CD14-positive monocyte (primary cell): ENCODE results near the gene EGFL8. TPM values are rescaled to one million over a fixed set of nuclear protein-coding genes. Genes with fewer than 3 reads are reported as not detected.

Source experiments
- DNase-seq, 3 donors: peaks; one replicate each; pipeline ENCODE4 v3.0.0-alpha.2; 2011 to 2022
- H2AFZ ChIP-seq: 2 replicates; pipeline ENCODE4 v1.6.0; 2012; ENCODE audit warnings: mild to moderate bottlenecking, low read depth, low read length, inconsistent platforms; ENCODE audit not compliant: insufficient read depth, poor library complexity, severe bottlenecking
- H3K27ac ChIP-seq, 2 donors: 1 replicate in 1 of 2; 2 replicates in 1 of 2; pipeline ENCODE4 v1.5.1; 2012 to 2013; ENCODE audit warnings: low read length in 2 of 2, control low read depth in 1 of 2, inconsistent platforms in 1 of 2, low read depth in 1 of 2, mild to moderate bottlenecking in 1 of 2
- H3K27me3 ChIP-seq, 2 donors: one replicate each; pipeline versions ENCODE4 v1.6.0 to v1.6.1; 2011 to 2013; ENCODE audit warnings: low read length in 2 of 2; ENCODE audit not compliant: control insufficient read depth in 2 of 2, insufficient read depth in 2 of 2
- H3K36me3 ChIP-seq, 2 donors: replicated peaks in 1 of 2; 1 replicate in 1 of 2; 2 replicates in 1 of 2; pipeline versions ENCODE4 v1.5.1 to v1.6.1; 2012 to 2013; ENCODE audit warnings: low read length in 2 of 2, control low read depth in 1 of 2, inconsistent platforms in 1 of 2, mild to moderate bottlenecking in 1 of 2; ENCODE audit not compliant: insufficient read depth in 2 of 2, control insufficient read depth in 1 of 2
- H3K4me1 ChIP-seq, 2 donors: 1 replicate in 1 of 2; 2 replicates in 1 of 2; pipeline versions ENCODE4 v1.5.1 to v1.6.1; 2012 to 2013; ENCODE audit warnings: low read length in 2 of 2, control low read depth in 1 of 2, inconsistent platforms in 1 of 2, mild to moderate bottlenecking in 1 of 2, moderate library complexity in 1 of 2; ENCODE audit not compliant: insufficient read depth in 2 of 2, control insufficient read depth in 1 of 2
- H3K4me2 ChIP-seq: replicated peaks from 2 replicates; pipeline ENCODE3; 2012; ENCODE audit warnings: low read length, moderate library complexity, mild to moderate bottlenecking; ENCODE audit not compliant: poor library complexity, severe bottlenecking; ENCODE audit errors: extremely low read depth
- H3K4me3 ChIP-seq, 3 experiments: fragments of 200-600 bp in 1 of 3; sonication (generic) in 1 of 3; replicated peaks in 1 of 3; 1 replicate in 2 of 3; 2 replicates in 1 of 3; pipeline ENCODE4 v1.5.1; 2011 to 2013; ENCODE audit warnings: low read length in 3 of 3, mild to moderate bottlenecking in 3 of 3, control low read depth in 2 of 3, low read depth in 2 of 3, inconsistent platforms in 1 of 3, moderate library complexity in 1 of 3
- H3K79me2 ChIP-seq: 2 replicates; pipeline ENCODE4 v1.6.0; 2012; ENCODE audit warnings: mild to moderate bottlenecking, control low read depth, inconsistent platforms, low read length, moderate library complexity; ENCODE audit not compliant: insufficient read depth
- H3K9ac ChIP-seq: 2 replicates; pipeline ENCODE4 v1.6.0; 2017; ENCODE audit warnings: low read length, mild to moderate bottlenecking; ENCODE audit not compliant: insufficient read depth, poor library complexity, severe bottlenecking
- H3K9me3 ChIP-seq, 2 donors: replicated peaks in 1 of 2; 1 replicate in 1 of 2; 2 replicates in 1 of 2; pipeline versions ENCODE4 v1.5.1 to v1.6.1; 2012 to 2013; ENCODE audit warnings: low read length in 2 of 2, control low read depth in 1 of 2; ENCODE audit not compliant: control insufficient read depth in 1 of 2, insufficient read depth in 1 of 2
- H4K20me1 ChIP-seq: 2 replicates; pipeline ENCODE4 v1.6.0; 2012; ENCODE audit warnings: mild to moderate bottlenecking, low read length, control low read depth, moderate library complexity; ENCODE audit not compliant: insufficient read depth
- H3K27ac Mint-ChIP-seq, 7 donors: one replicate each; pipeline ENCODE4 v1.8.0; 2020; ENCODE audit warnings: mild to moderate bottlenecking in 7 of 7, mixed read lengths in 7 of 7, moderate library complexity in 6 of 7, inconsistent platforms in 2 of 7
- H3K27me3 Mint-ChIP-seq, 3 donors: one replicate each; pipeline ENCODE4 v1.8.0; 2021 to 2022; ENCODE audit warnings: low read depth in 3 of 3, mild to moderate bottlenecking in 3 of 3, mixed read lengths in 3 of 3, moderate library complexity in 3 of 3, inconsistent platforms in 1 of 3
- H3K36me3 Mint-ChIP-seq, 2 donors: one replicate each; pipeline ENCODE4 v1.8.0; 2020; ENCODE audit warnings: mixed read lengths in 2 of 2, inconsistent platforms in 1 of 2, mild to moderate bottlenecking in 1 of 2
- H3K4me1 Mint-ChIP-seq: one replicate; pipeline ENCODE4 v1.8.0; 2020; ENCODE audit warnings: mild to moderate bottlenecking, mixed read lengths
- H3K4me3 Mint-ChIP-seq, 2 donors: one replicate each; pipeline ENCODE4 v1.8.0; 2020; ENCODE audit warnings: mild to moderate bottlenecking in 2 of 2, mixed read lengths in 2 of 2, moderate library complexity in 1 of 2
- H3K9me3 Mint-ChIP-seq, 7 donors: one replicate each; pipeline ENCODE4 v1.8.0; 2020 to 2022; ENCODE audit warnings: mixed read lengths in 7 of 7, mild to moderate bottlenecking in 6 of 7, moderate library complexity in 6 of 7, inconsistent platforms in 2 of 7
- CTCF ChIP-seq: fragments of 200-600 bp; IDR thresholded peaks from one replicate; pipeline ENCODE4 v1.8.0; 2022; ENCODE audit warnings: antibody characterized with exemption, mild to moderate bottlenecking
- WGBS: methylation state at CpG from one replicate; pipeline ENCODE4 v1.1.5; 2013; ENCODE audit warnings: missing lambda C conversion rate; ENCODE audit not compliant: insufficient coverage; 5-methylcytosine and 5-hydroxymethylcytosine counted together
- intact Hi-C, 2 donors: fragments of 100-400 bp; cut with micrococcal nuclease; formaldehyde crosslinking; loops; one replicate each; pipeline versions ENCODE4 v1.15.0 to v1.15.1; 2023
- polyA plus RNA-seq, 3 donors: library from polyadenylated mRNA; depleted of rRNA in 1 of 3; unstranded in 2 of 3; stranded (reverse) in 1 of 3; fragments of 300-500 nt in 2 of 3; fragments of >200 nt in 1 of 3; fragmentation: Illumina TruSeq in 2 of 3; gene quantifications; 1 replicate in 2 of 3; 2 replicates in 1 of 3; pipeline ENCODE4 v1.2.3, GENCODE V29; 2012 to 2021

EGFL8 gene
- polyA plus RNA-seq, 3 donors = 0.22 to 1.8 TPM; not detected in 1

DNA sequence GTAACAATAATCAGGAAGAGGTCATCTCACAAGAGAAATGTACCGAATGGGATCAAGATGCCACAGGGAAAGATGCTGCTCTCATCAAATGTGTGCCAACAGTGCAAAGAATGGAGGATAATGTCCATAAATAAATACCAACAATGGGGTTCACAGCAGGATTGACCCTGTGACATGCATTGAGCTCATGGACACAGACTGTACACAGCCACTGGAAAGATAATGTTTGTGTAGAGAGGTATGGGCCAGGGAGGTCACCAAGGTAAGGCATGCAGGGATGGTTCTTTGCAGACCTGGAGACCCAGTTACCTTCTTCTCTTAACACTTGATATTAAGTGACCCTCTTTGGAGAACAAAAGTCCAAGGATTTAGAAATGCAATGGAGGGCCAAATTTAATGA is 10.0 kb downstream of the EGFL8 start:
- Histone ChIP-seq H2AFZ (no peak overlapping the region), H3K27ac (no peak overlapping the region), H4K20me1 (no peaks in the 10 kb centered on the region), H3K36me3 (peaks cover 18 to 20% of the 10 kb centered on the region in 2 donors), H3K9me3 (no peaks in the 10 kb centered on the region), H3K9ac (no peak overlapping the region), H3K27me3 (no peaks in the 10 kb centered on the region), H3K4me1 (peaks cover 42 to 53% of the 10 kb centered on the region in 2 donors), H3K4me3 (no peak overlapping the region), H3K79me2 (peaks cover 36% of the 10 kb centered on the region), H3K4me2 (no peak overlapping the region)
- H3K4me3 Mint-ChIP-seq = no peak overlapping the region
- WGBS = no CpG with 5 or more reads among the region's 1 CpG
- no peak for TF ChIP-seq CTCF
- no peak overlapping the region for H3K27ac Mint-ChIP-seq
- intact Hi-C loops = loop anchor here in 1 of 2 donors (2.0 kb wide), 1 partner anchor 20 kb away; the partner anchor contains the start of gene PPT2
- H3K27me3 Mint-ChIP-seq = peaks cover 0 to 2% (median 1%) of the 10 kb centered on the region in 3 donors
- no peak for DNase-seq
- H3K9me3 Mint-ChIP-seq = no peaks in the 10 kb centered on the region
- peaks cover 54% of the 10 kb centered on the region for H3K4me1 Mint-ChIP-seq
- peaks cover 20% of the 10 kb centered on the region in 2 donors for H3K36me3 Mint-ChIP-seq

DNA sequence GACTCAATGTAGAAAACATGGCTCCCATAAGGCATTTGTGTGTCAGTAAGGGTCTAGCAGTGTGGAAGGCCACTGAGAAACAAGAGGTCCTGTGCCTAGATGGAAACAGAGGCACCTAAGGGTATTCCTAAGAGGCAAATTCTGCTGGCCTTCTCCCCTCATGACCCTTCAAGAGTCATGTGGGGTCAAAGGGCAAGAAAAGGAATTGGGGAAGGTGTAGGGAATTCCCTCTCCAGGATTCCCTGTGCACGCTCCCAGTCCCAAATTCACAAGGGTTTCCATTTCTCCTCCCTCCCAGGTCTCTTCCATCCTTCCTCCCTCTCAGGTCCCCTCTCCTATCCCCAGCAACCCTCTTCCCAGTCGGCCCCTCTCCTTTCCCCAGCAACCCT is 10.9 kb downstream of the EGFL8 start:
- no peaks in the 10 kb centered on the region for H3K27me3 ChIP-seq
- H4K20me1 ChIP-seq = no peaks in the 10 kb centered on the region
- H3K36me3 Mint-ChIP-seq = peaks cover 14 to 16% of the 10 kb centered on the region in 2 donors
- peak overlapping the region in 1 of 2 donors; percentile 90 for H3K27ac ChIP-seq
- intact Hi-C loops = loop anchor here (2.0 to 5.0 kb wide), 2 partner anchors 21 to 53 kb away; partner anchors contain the start of gene PPT2 (in 1 of the 2)
- peak overlapping the region; percentile 97 for H3K4me2 ChIP-seq
- peak overlapping the region; percentile 71 to 94 (median 82) for H3K4me3 ChIP-seq
- no peak for DNase-seq
- no peak for TF ChIP-seq CTCF
- H3K9me3 ChIP-seq = no peaks in the 10 kb centered on the region
- H3K36me3 ChIP-seq = peaks cover 9 to 16% of the 10 kb centered on the region in 2 donors
- H3K4me3 Mint-ChIP-seq = peak overlapping the region; percentile 90 to 98
- H3K79me2 ChIP-seq = peaks cover 39% of the 10 kb centered on the region
- H3K4me1 ChIP-seq = peaks cover 49 to 62% of the 10 kb centered on the region in 2 donors
- 0% methylated on average over 1 of the region's 2 CpGs for WGBS
- peak overlapping the region; percentile 81 for H3K9ac ChIP-seq
- H3K4me1 Mint-ChIP-seq = peaks cover 63% of the 10 kb centered on the region
- H3K9me3 Mint-ChIP-seq = no peaks in the 10 kb centered on the region
- H3K27me3 Mint-ChIP-seq = peaks cover 0 to 4% (median 2%) of the 10 kb centered on the region in 3 donors
- peak overlapping the region; percentile 44 to 100 (median 96) for H3K27ac Mint-ChIP-seq
- H2AFZ ChIP-seq = peak overlapping the region; percentile 93
